Common myeloid progenitor, CD34-positive (primary cell): ENCODE data around the gene TFB1M.
"Not testable (repeated sequence)": the region's sequence is repeated elsewhere in the genome, so short reads cannot be mapped to it uniquely, and the experiment has no call there.

Experiments
- CTCF ChIA-PET: fragments of 350-600 bp; sonication (Branson Sonifier 250); formaldehyde crosslinking; loops from one replicate; lab custom pipeline; 2021; ENCODE audit warnings: antibody characterized with exemption; lab: Charles Lee
- POLR2A ChIA-PET: fragments of 350-600 bp; sonication (Branson Sonifier 250); formaldehyde crosslinking; loops from one replicate; lab custom pipeline; 2021; ENCODE audit warnings: antibody characterized with exemption; lab: Charles Lee
- DNase-seq, 3 donors: peaks; one replicate each; pipeline versions ENCODE4 v3.0.0 to v3.0.0-alpha.2; 2013
- H3K27ac ChIP-seq, 2 experiments: 1 replicate in 1 of 2; 2 replicates in 1 of 2; pipeline ENCODE4 v1.7.0; 2013; ENCODE audit warnings: inconsistent platforms in 2 of 2, low read length in 2 of 2, mild to moderate bottlenecking in 2 of 2, low read depth in 1 of 2, moderate library complexity in 1 of 2; ENCODE audit not compliant: severe bottlenecking in 2 of 2, insufficient read depth in 1 of 2, poor library complexity in 1 of 2
- H3K27me3 ChIP-seq, 5 experiments: replicated peaks in 2 of 5; 1 replicate in 3 of 5; 2 replicates in 2 of 5; pipeline versions ENCODE4 v1.6.1 to v1.7.0; 2013; ENCODE audit warnings: low read length in 4 of 5, mild to moderate bottlenecking in 2 of 5, moderate library complexity in 2 of 5, inconsistent platforms in 1 of 5; ENCODE audit not compliant: insufficient read depth in 5 of 5, control insufficient read depth in 4 of 5
- H3K36me3 ChIP-seq, 4 experiments: 1 replicate in 2 of 4; 2 replicates in 2 of 4; pipeline versions ENCODE4 v1.6.1 to v1.7.0; 2013; ENCODE audit warnings: low read length in 3 of 4, control low read depth in 1 of 4, mild to moderate bottlenecking in 1 of 4; ENCODE audit not compliant: control insufficient read depth in 4 of 4, insufficient read depth in 4 of 4
- H3K4me1 ChIP-seq, 4 experiments: 1 replicate in 3 of 4; 2 replicates in 1 of 4; pipeline versions ENCODE4 v1.6.1 to v1.7.1; 2013; ENCODE audit warnings: low read length in 3 of 4, mild to moderate bottlenecking in 3 of 4, control low read depth in 1 of 4, inconsistent platforms in 1 of 4, moderate library complexity in 1 of 4; ENCODE audit not compliant: control insufficient read depth in 4 of 4, insufficient read depth in 4 of 4; ENCODE audit errors: control extremely low read depth in 1 of 4
- H3K4me3 ChIP-seq, 7 experiments: 1 replicate in 4 of 7; 2 replicates in 3 of 7; pipeline versions ENCODE4 v1.5.1 to v1.7.0; 2013; ENCODE audit warnings: mild to moderate bottlenecking in 7 of 7, low read length in 6 of 7, moderate library complexity in 6 of 7, inconsistent platforms in 2 of 7, low read depth in 2 of 7, control low read depth in 1 of 7; ENCODE audit not compliant: insufficient read depth in 4 of 7, control insufficient read depth in 1 of 7; ENCODE audit errors: extremely low read depth in 1 of 7
- H3K9me3 ChIP-seq, 5 experiments: 1 replicate in 4 of 5; 2 replicates in 1 of 5; pipeline versions ENCODE4 v1.6.1 to v1.7.1; 2013; ENCODE audit warnings: low read length in 4 of 5, mild to moderate bottlenecking in 2 of 5, inconsistent platforms in 1 of 5, low read depth in 1 of 5, moderate library complexity in 1 of 5; ENCODE audit not compliant: control insufficient read depth in 4 of 5, insufficient read depth in 2 of 5; ENCODE audit errors: control extremely low read depth in 1 of 5
- WGBS: methylation state at CpG from one replicate; pipeline ENCODE4 v1.1.5; 2013; ENCODE audit not compliant: insufficient coverage; 5-methylcytosine and 5-hydroxymethylcytosine counted together

The TFB1M gene

DNA sequence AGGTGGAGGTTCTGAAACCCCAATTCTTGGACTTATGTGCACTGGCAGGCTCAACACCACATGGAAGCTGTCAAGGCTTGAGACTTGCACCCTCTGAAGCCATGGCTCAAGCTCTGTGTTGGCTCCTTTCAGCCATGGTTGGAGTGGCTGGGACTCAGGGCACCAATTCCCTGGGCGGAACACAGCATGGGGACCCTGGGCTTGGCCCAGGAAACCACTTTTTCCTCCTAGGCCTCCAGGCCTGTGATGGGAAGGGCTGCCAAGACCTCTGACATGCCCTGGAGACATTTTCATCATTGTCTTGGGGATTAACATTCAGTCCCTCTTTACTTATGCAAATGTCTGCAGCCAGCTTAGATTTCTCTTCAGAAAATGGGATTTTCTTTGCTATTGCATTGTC, 76.7 kb downstream of the TFB1M start:
- H3K27me3 ChIP-seq = no peaks in the 10 kb centered on the region
- H3K4me1 ChIP-seq = no peaks in the 10 kb centered on the region
- ChIA-PET CTCF (interaction anchor here (2.4 kb wide), 1 partner anchor 13 kb away, joined by 5 read pairs; no protein-coding TSS in a partner anchor), POLR2A (no interaction called here)
- H3K4me3 ChIP-seq = no peak overlapping the region
- DNase-seq = no peak
- peaks cover 0 to 2% (median 0%) of the 10 kb centered on the region in 4 experiments for H3K36me3 ChIP-seq
- 100% methylated on average over 1 of the region's 1 CpG for WGBS
- peaks cover 0 to 5% (median 3%) of the 10 kb centered on the region in 5 experiments for H3K9me3 ChIP-seq
- no peak overlapping the region for H3K27ac ChIP-seq

DNA sequence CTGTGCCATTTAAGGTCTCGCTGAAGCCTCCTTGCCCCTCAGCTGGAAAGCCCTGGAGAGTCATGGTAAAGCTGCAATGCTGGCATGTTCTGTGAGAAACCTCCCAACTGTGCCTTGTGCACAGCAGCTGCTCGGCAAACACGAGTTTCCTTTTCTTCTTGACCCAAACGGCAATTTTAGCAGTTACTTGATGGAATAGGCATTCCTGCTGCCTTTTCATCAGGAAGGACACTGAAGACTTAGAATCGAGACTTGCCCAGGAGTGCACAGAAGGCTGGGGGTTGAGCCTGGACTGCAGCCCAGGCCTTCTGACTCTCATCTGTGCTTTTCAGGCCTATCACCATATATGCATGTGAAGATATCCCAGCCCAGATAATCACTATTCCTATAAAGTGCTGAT, 79.2 kb downstream of the TFB1M start:
- no peak overlapping the region for H3K27ac ChIP-seq
- no peak for DNase-seq
- WGBS = 98% methylated on average over 5 of the region's 5 CpGs
- no peak overlapping the region for H3K4me3 ChIP-seq
- CTCF ChIA-PET = interaction anchor here (1.1 to 1.3 kb wide), 2 partner anchors 11 to 22 kb away, joined by 3 to 4 read pairs; no protein-coding TSS in a partner anchor
- POLR2A ChIA-PET = no interaction called here
- H3K9me3 ChIP-seq = peaks cover 0 to 5% (median 3%) of the 10 kb centered on the region in 5 experiments
- H3K4me1 ChIP-seq = no peaks in the 10 kb centered on the region
- H3K36me3 ChIP-seq = peaks cover 0 to 2% (median 0%) of the 10 kb centered on the region in 4 experiments
- H3K27me3 ChIP-seq = no peaks in the 10 kb centered on the region

- ChIA-PET CTCF (interaction anchor here (1.0 to 1.6 kb wide), 4 partner anchors 12 to 306 kb away, joined by 3 to 4 read pairs (median 4); no protein-coding TSS in a partner anchor), POLR2A (no interaction called here)
- Histone ChIP-seq H3K9me3 (peaks cover 0 to 5% (median 3%) of the 10 kb centered on the region in 5 experiments), H3K27ac (no peak overlapping the region), H3K4me1 (no peaks in the 10 kb centered on the region), H3K36me3 (peaks cover 0 to 2% (median 0%) of the 10 kb centered on the region in 4 experiments), H3K27me3 (no peaks in the 10 kb centered on the region), H3K4me3 (no peak overlapping the region)
- WGBS = 98% methylated on average over 4 of the region's 4 CpGs
- no peak for DNase-seq
These were observed 79.6 kb downstream of the TFB1M start for GRCh38 chr6:155234687-155235086.

GRCh38 chr6:155234167-155234566, 80.1 kb downstream of the TFB1M start:
- Histone ChIP-seq H3K27ac (no peak overlapping the region), H3K4me3 (no peak overlapping the region), H3K9me3 (peaks cover 0 to 5% (median 3%) of the 10 kb centered on the region in 5 experiments), H3K4me1 (no peaks in the 10 kb centered on the region), H3K36me3 (no peaks in the 10 kb centered on the region), H3K27me3 (no peaks in the 10 kb centered on the region)
- ChIA-PET CTCF (interaction anchor here (1.0 to 1.6 kb wide), 4 partner anchors 13 to 306 kb away, joined by 3 to 4 read pairs (median 4); no protein-coding TSS in a partner anchor), POLR2A (no interaction called here)
- 100% methylated on average over 3 of the region's 4 CpGs for WGBS
- no peak for DNase-seq

GRCh38 chr6:155232848-155233247, 81.4 kb downstream of the TFB1M start:
- Histone ChIP-seq H3K4me1 (no peaks in the 10 kb centered on the region), H3K9me3 (peaks cover 0 to 5% (median 3%) of the 10 kb centered on the region in 5 experiments), H3K36me3 (no peaks in the 10 kb centered on the region), H3K27me3 (no peaks in the 10 kb centered on the region), H3K27ac (no peak overlapping the region), H3K4me3 (no peak overlapping the region)
- no peak for DNase-seq
- WGBS = 100% methylated on average over 6 of the region's 6 CpGs
- ChIA-PET POLR2A (no interaction called here), CTCF (no interaction called here)

GRCh38 chr6:155230975-155231374, 83.3 kb downstream of the TFB1M start:
- H3K27ac ChIP-seq, H3K9me3 ChIP-seq, H3K36me3 ChIP-seq, H3K27me3 ChIP-seq, CTCF ChIA-PET, H3K4me1 ChIP-seq, DNase-seq, H3K4me3 ChIP-seq, POLR2A ChIA-PET: not testable (repeated sequence)
- WGBS = 96% methylated on average over 4 of the region's 4 CpGs

DNA sequence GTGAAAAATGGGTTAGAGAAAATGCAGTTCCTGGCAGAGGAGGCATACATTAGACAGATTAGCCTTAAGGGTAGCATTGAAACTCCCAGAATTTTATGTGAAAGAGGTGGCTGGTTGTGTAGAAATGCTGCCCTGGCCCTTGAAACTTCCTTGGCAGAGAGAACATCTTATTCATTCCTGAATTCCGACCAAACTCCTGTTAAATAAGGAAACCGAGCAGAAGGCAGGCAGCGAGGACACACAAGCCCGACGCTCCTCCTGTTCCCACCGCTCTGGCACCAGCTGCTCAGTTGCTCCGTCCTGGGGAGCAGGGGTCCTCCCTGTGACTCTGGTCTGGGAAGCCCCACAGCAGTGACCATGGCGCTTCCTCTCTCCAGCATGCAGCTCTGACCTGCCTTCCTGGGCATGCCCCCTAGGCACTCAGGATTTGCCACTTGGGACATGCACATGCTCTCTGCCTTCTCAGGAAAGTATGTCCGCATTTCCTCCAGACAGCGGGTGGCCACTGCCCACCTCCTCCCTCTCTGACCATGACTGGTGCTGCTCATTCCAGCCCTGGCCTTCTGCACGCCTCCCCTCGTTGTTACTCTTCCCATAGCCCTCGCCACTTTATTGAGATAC, 85.6 kb downstream of the TFB1M start:
- Histone ChIP-seq H3K4me3 (no peak overlapping the region), H3K9me3 (no peaks in the 10 kb centered on the region), H3K27me3 (no peaks in the 10 kb centered on the region), H3K36me3 (no peaks in the 10 kb centered on the region), H3K4me1 (peaks cover 0 to 4% (median 2%) of the 10 kb centered on the region in 4 experiments), H3K27ac (no peak overlapping the region)
- no peak for DNase-seq
- POLR2A ChIA-PET = no interaction called here
- 98% methylated on average over 13 of the region's 13 CpGs for WGBS
- CTCF ChIA-PET = no interaction called here
